Effector CD8-positive, alpha-beta T cell (primary cell): ENCODE measurements around the gene MEX3A.
"Not testable (repeated sequence)": the region's sequence is repeated elsewhere in the genome, so short reads cannot be mapped to it uniquely, and the experiment has no call there.

Experiments used
- DNase-seq: peaks from one replicate; lab custom pipeline; 2025; lab: John Stamatoyannopoulos, UW

The MEX3A gene

GRCh38 chr1:156054500-156055280, 27.6 kb downstream of the MEX3A start, which contains the start of gene LAMTOR2:
Gene LAMTOR2, plus strand, starts transcription at chr1:156054782. Its CDS starts 108 bp downstream, at chr1:156054890.
- DNase-seq, result peak; percentile 94

DNA sequence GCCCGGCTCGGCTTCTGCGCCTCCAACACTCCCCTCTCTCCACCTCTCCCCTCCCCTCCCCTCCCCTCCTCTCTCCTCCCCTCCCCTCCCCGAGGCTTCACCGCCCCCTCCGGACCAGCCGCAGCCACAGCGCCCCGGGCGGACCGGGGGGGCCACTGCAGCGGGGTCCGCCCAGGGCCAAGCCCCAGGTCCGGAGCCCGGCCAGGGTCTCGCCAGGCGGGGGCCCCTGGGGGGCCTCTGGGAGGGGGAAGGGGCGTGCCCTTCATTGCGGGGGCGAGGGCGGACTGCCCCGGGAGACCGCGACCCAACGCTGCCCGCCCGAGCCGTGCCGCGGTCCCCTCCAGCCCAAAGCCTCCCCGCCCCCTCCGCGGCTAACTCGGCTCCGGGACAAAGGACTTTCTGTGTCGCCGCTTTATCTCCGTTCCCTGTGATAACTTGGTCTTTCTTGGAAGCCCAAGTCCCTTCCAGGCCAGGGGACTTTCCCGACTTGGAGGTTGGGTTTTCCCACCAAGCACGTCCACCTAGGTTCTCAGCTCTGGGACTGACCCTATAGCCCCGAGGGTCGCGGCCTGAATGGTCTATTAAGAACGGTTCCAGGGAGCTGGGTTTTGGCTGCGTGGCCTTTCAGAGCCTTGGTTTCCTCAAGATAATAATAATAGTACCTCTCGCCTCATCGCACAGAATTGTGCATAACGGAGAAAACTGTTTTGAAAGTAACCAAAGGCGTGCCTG, 28.3 kb downstream of the MEX3A start, which contains the start of gene UBQLN4:
Gene UBQLN4, minus strand, starts transcription at position 31 of the 732 bp plus-strand sequence. CDS start 97 bp downstream, outside the sequence.
- DNase-seq, result peak; percentile 66

DNA sequence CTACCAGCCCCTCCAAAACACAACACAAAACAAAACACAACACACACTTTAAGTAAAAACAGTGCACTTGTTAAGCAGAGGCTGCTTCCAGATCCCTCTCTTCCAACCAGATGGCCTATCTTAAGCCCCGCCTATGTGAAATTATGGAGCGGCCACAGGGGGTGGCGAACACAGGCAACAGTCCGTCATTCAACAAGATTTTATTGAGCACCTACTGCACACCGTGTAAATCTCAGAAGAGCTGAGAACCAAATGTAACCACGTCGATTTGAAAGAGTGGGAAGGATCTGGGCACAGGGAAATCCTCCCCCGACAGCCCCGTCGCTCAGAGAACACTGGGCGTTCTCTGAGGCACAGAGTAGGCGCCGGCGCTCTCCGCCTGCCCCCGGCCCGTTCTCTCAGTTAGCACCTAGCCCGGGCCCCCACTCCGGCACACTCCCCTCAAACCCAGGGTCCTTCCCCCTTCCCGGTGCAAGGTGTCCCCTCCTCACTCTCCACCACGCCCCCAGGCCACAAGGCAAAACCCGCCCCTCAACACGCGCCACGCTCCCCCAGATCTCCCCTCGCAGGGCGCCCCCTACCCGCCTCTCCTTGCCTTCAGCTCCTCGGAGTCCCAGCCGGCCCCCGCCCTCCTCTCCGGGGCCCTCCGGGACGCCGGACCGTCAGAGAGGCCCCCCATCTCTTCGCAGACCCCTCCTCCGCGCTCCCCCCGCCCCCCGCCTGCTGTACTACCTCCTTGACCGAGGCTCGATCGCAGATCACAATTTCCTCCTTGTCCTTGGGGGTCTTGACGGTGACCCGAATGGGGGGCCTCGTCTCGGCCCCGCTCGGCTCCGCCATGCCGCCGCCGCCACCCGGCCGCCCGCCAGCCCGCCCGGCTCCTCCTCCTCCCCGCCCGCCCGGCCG, 29.1 kb downstream of the MEX3A start:
- peak; percentile 68 for DNase-seq

GRCh38 chr1:156051011-156051725, 31.1 kb downstream of the MEX3A start:
- no peak for DNase-seq

DNA sequence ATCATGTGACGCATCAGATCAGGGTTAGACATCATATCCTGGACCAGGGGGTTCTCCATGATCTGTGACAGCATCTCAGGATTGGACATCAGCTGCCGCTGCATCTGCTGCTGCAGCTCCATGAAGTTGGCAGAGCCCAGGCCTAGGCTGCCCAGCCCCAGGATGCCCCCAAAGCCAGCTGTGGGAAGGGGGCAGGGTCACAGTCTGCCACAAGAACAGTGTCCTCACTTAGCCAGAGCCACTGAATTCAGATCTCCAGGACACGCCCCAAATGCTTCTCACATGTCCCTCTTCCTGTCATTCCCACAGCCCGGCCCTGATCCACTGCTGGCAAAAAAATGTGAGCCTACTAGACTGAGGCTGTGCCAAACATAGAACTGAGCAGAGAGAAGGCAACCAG, 31.9 kb downstream of the MEX3A start:
- DNase-seq, result no peak

DNA sequence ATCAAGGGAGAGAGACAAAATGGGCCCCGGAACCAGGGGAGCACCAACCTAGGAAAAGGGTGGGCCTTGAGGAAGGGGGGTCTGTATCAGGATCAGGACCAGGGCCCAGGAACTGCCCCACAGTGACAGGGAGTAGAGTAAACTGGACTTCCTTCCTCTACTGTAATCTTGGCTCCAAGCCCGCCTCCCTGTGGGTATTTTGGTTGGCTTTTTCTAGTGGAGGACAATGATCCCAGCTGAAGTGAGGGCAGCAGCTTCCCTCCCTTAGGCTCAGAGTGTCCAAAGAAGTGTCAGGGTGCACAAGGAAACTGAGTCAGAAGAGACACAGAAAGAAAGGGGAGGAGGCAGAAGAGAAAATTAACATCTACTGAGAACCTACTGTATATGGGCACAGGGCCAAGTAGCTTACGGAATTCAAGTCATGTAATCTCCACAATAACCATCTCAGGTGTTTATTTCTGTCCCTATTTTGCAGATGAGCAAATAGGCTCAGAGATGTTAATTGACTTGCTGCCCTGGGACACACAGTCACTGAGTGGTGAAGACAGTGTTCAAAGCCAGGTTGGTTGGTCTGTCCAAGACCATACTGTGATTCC, 33.5 kb downstream of the MEX3A start:
- no peak for DNase-seq

- no peak for DNase-seq
Observed at GRCh38 chr1:156045076-156045475, 37.2 kb downstream of the MEX3A start.

DNA sequence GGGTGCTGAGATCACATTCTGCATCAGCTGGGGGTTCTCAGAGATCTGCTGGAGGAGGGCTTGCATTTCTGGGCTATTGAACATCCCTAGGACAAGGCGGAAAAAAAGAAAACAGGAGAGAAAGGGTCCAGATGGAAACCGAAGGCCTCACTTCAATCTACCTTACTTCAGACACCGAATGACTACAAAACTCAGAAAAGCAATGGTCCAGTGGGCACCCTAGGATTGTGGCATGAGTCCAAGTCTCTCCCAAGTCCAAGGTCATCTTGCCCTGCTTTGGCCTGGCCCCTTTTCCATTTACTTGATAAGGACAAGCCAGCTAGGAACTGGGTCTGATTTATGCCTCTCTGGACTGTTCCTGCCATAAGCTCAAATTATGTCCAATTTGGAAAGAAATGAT, 39.4 kb downstream of the MEX3A start:
- no peak for DNase-seq

DNA sequence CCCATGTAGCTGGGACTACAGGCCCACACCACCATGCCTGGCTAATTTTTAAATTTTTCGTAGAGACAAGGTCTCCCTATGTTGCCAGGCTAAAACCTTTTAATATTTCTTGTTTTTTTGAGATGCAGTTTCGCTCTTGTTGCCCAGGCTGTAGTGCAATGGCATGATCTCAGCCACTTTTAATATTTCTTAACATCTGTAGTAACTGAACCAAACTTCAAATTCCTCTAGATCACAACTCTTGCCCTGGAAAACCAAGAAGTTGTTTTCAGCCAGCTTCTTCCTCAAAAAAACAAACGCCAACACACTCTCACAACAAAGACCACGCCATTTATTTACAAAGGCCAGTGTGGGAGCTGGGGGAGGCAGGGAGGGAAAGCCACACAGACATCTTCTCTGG, 47.3 kb downstream of the MEX3A start:
- DNase-seq, result not testable (repeated sequence)

- DNase-seq, result no peak
Observed at GRCh38 chr1:156033011-156033410, 49.3 kb downstream of the MEX3A start.

DNA sequence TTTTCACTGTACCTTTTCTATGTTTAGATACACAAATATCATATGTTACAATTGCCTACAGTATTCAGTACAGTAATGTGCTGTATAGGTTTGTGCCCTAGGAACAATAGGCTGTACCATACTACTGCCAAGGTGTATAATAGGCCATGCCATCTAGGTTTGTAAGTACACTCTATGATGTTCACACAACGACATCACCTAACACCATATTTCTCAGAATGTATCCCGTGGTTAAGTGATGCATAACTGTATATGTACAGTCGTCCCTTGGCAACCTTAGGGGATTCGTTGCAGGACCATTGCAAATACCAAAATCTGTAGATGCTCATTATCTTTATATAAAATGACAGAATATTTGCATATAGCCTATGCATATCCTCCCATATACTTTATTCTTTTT, 55.7 kb downstream of the MEX3A start:
- no peak for DNase-seq

DNA sequence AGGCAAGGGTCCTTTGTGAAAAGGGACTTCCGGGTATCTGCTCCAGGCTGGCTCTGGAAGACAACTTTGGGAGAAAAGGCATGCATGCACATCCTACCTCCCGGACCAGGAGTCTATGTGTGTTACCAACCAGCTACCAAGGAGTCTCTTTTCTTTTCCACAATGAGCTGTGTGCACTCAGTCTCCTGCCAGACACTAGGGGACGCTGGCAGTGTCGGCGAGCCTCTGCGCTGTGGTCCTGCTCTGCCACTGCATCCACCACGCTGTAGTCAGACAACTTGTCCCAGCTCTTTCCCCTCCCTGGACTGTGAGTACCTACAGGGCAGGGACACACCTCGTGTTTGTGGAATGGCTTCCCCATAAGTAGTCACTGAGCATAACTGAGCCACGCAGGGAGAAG, 56.4 kb downstream of the MEX3A start:
- DNase-seq, result no peak

DNA sequence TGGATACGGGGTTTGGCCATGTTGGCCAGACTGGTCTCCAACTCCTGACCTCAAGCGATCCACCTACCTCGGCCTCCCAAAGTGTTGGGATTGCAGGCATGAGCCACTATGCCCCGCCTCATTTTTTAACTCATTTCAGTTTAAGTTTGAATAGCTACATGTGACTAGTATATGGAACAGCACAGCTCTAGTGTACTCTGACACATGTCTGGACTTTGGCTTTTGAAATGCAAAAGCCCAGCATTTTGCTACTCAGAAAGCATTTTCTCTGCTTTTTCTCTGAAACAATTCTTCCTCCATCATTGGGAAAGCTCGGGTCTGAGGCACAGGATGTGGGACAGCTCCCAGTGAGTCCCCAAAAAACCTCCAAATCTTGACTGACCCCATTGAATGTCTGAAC, 57.5 kb downstream of the MEX3A start:
- no peak for DNase-seq
